DND-41 (cell line): ENCODE results near the gene HOGA1.

Experiments
- ATAC-seq: fragments of 200-7000 bp; cut with Tn5 transposase; 3 replicates; pipeline ENCODE4 v1.9.1; 2021; ENCODE audit warnings: low read depth; ENCODE audit not compliant: insufficient read depth
- DNase-seq: peaks from one replicate; pipeline ENCODE4 v3.0.0-alpha.2; 2020
- H2AFZ ChIP-seq: 2 replicates; pipeline ENCODE4 v1.6.0; 2012; ENCODE audit warnings: low read depth, low read length
- H3K27ac ChIP-seq: 2 replicates; pipeline ENCODE4 v1.5.1; 2012; ENCODE audit warnings: low read length, inconsistent platforms
- H3K27me3 ChIP-seq: fragments of 200-600 bp; sonication (generic); 2 replicates; pipeline ENCODE4 v1.6.0; 2012; ENCODE audit warnings: low read length, mild to moderate bottlenecking, inconsistent platforms; ENCODE audit not compliant: insufficient read depth, poor library complexity
- H3K36me3 ChIP-seq: 2 replicates; pipeline ENCODE4 v1.5.1; 2012; ENCODE audit warnings: low read length, inconsistent platforms; ENCODE audit not compliant: insufficient read depth
- H3K4me1 ChIP-seq: 2 replicates; pipeline ENCODE4 v1.5.1; 2012; ENCODE audit warnings: mild to moderate bottlenecking, low read length; ENCODE audit not compliant: insufficient read depth
- H3K4me2 ChIP-seq: 2 replicates; pipeline ENCODE4 v1.6.0; 2012; ENCODE audit warnings: mild to moderate bottlenecking, moderate library complexity, low read length, inconsistent platforms; ENCODE audit not compliant: insufficient read depth
- H3K4me3 ChIP-seq, 2 experiments: fragments of 200-600 bp in 1 of 2; shearing (Covaris generic) in 1 of 2; 2 replicates each; pipeline ENCODE4 v1.5.1; 2012 to 2016; ENCODE audit warnings: inconsistent platforms in 2 of 2, low read length in 2 of 2, mild to moderate bottlenecking in 2 of 2, low read depth in 1 of 2, moderate library complexity in 1 of 2
- H3K79me2 ChIP-seq: 2 replicates; pipeline ENCODE4 v1.6.0; 2012; ENCODE audit warnings: low read length, inconsistent platforms; ENCODE audit not compliant: insufficient read depth
- H3K9ac ChIP-seq: 2 replicates; pipeline ENCODE4 v1.6.0; 2012; ENCODE audit warnings: low read depth, mild to moderate bottlenecking, inconsistent platforms, low read length, moderate library complexity
- H3K9me3 ChIP-seq: 2 replicates; pipeline ENCODE4 v1.5.1; 2012; ENCODE audit warnings: low read length, moderate library complexity, mild to moderate bottlenecking, inconsistent platforms; ENCODE audit not compliant: insufficient read depth, severe bottlenecking
- H4K20me1 ChIP-seq: 2 replicates; pipeline ENCODE4 v1.6.0; 2012; ENCODE audit warnings: low read length; ENCODE audit not compliant: insufficient read depth
- CTCF ChIP-seq: IDR thresholded peaks from 2 replicates; pipeline ENCODE4 v1.5.1; 2012; ENCODE audit warnings: borderline replicate concordance, low read length, moderate library complexity, mild to moderate bottlenecking; ENCODE audit not compliant: poor library complexity, severe bottlenecking; ENCODE audit errors: extremely low read depth
- EZH2 ChIP-seq: IDR thresholded peaks from 3 replicates; pipeline ENCODE4 v1.6.1; 2012; ENCODE audit warnings: borderline replicate concordance, low read depth, mild to moderate bottlenecking, moderate library complexity, low read length, inconsistent platforms; ENCODE audit not compliant: severe bottlenecking

Gene HOGA1

GRCh38 chr10:97583476-97583875 is 713 bp upstream of the HOGA1 start:
- TF ChIP-seq CTCF (no peak), EZH2 (no peak)
- Histone ChIP-seq H3K4me1 (no peaks in the 10 kb centered on the region), H3K4me3 (no peak overlapping the region), H3K27ac (no peak overlapping the region), H3K9ac (no peak overlapping the region), H3K36me3 (no peaks in the 10 kb centered on the region), H3K27me3 (peaks cover 6% of the 10 kb centered on the region), H3K79me2 (no peaks in the 10 kb centered on the region), H2AFZ (no peak overlapping the region), H3K4me2 (no peak overlapping the region), H3K9me3 (no peaks in the 10 kb centered on the region), H4K20me1 (no peaks in the 10 kb centered on the region; the same call in 1 of the 2 replicates)
- DNase-seq (no peak), ATAC-seq (no peak)

DNA sequence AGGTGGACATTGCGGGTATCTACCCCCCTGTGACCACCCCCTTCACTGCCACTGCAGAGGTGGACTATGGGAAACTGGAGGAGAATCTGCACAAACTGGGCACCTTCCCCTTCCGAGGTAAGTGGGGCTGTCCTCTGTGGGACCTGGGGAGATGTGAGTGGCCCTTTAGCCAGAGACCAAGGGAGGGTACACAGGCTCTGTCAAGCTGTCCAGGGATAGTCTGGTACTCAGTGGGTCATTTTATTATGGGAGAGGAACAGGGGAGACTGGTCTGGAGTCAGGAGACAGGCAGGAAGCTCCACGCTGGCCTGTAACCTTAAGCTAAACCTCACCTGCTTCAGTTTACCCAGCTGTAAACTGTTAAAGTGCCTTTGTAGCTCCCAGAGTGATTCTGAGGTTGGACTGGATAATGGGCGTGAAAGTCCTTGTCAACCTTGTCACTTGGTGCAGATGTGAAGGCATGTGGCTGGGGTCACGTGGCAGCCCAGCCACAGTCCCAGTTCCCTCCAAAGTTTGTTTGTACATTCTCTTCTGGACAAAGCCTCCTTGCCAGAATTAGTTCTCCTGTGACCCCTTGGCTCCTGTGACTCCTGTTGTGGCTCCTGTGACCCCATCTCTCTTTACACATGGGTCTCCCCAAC is 729 bp downstream of the HOGA1 start:
- ATAC-seq (no peak), DNase-seq (no peak)
- Histone ChIP-seq H3K36me3 (no peaks in the 10 kb centered on the region), H3K4me3 (no peak overlapping the region), H3K4me1 (no peaks in the 10 kb centered on the region), H3K9ac (no peak overlapping the region), H2AFZ (no peak overlapping the region), H3K4me2 (no peak overlapping the region), H4K20me1 (no peaks in the 10 kb centered on the region; the same call in 1 of the 2 replicates), H3K27ac (no peak overlapping the region), H3K79me2 (no peaks in the 10 kb centered on the region), H3K27me3 (peaks cover 6% of the 10 kb centered on the region), H3K9me3 (no peaks in the 10 kb centered on the region)
- TF ChIP-seq EZH2 (no peak), CTCF (no peak)

GRCh38 chr10:97585439-97585811 is 1.2 kb downstream of the HOGA1 start:
- ATAC-seq (no peak), DNase-seq (no peak)
- TF ChIP-seq EZH2: no peak
- no peak for TF ChIP-seq CTCF
- Histone ChIP-seq H3K79me2 (no peaks in the 10 kb centered on the region), H3K27ac (no peak overlapping the region), H3K4me1 (no peaks in the 10 kb centered on the region), H3K9me3 (no peaks in the 10 kb centered on the region), H4K20me1 (no peaks in the 10 kb centered on the region; the same call in 1 of the 2 replicates), H3K9ac (no peak overlapping the region), H3K4me2 (no peak overlapping the region), H3K36me3 (no peaks in the 10 kb centered on the region), H2AFZ (no peak overlapping the region), H3K27me3 (peaks cover 7% of the 10 kb centered on the region), H3K4me3 (no peak overlapping the region)

DNA sequence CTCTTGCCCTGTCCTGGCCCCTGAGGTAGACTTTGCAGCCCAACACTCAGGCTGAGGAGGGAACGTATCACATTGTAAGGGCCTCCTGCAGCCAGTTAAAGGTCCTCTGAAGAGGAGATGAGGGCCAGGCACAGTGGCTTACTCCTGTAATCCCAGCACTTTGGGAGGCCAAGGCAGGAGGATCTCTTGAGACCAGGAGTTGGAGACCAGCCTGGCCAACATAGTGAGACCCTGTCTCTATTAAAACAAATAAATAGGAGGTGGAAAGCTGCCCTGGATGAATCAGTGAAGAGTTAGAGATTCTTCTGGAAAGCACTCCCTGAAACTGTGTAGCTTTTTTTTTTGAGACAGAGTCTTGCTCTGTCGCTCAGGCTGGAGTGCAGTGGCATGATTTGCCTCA is 3.0 kb downstream of the HOGA1 start:
- Histone ChIP-seq H4K20me1 (no peaks in the 10 kb centered on the region; the same call in 1 of the 2 replicates), H3K4me1 (no peaks in the 10 kb centered on the region), H3K9ac (no peak overlapping the region), H3K27ac (no peak overlapping the region), H3K79me2 (no peaks in the 10 kb centered on the region), H3K27me3 (peaks cover 12% of the 10 kb centered on the region), H3K36me3 (no peaks in the 10 kb centered on the region), H3K4me3 (no peak overlapping the region), H3K9me3 (no peaks in the 10 kb centered on the region), H3K4me2 (no peak overlapping the region), H2AFZ (no peak overlapping the region; the same call in 1 of the 2 replicates)
- no peak for TF ChIP-seq EZH2
- no peak for TF ChIP-seq CTCF
- ATAC-seq (no peak), DNase-seq (no peak)
